ENCODE results near the gene ACSM5. TPM values are rescaled to one million over a fixed set of nuclear protein-coding genes. Genes with fewer than 3 reads are reported as not detected.
"Not testable (repeated sequence)": the region's sequence is repeated elsewhere in the genome, so short reads cannot be mapped to it uniquely, and the experiment has no call there.

The ACSM5 gene
- total and polyA plus RNA-seq, 5 experiments from 2014 or later: not detected

- Mint-ChIP-seq H3K4me1 (no peaks in the 10 kb centered on the region), H3K9me3 (no peaks in the 10 kb centered on the region), H3K27ac (no peak overlapping the region), H3K27me3 (peaks cover 7 to 17% (median 10%) of the 10 kb centered on the region in 5 donors), H3K4me3 (no peak overlapping the region), H3K36me3 (no peaks in the 10 kb centered on the region)
- DNase-seq (no peak), ATAC-seq (no peak)
- POLR2A ChIA-PET: no interaction called here
Observed at GRCh38 chr16:20410121-20410723, 888 bp downstream of the ACSM5 start.

GRCh38 chr16:20411055-20411454 is 1.7 kb downstream of the ACSM5 start:
- Mint-ChIP-seq H3K9me3 (no peaks in the 10 kb centered on the region), H3K27ac (peak overlapping the region in 1 of 10 donors; percentile 90), H3K36me3 (no peaks in the 10 kb centered on the region), H3K27me3 (peaks cover 5 to 17% (median 11%) of the 10 kb centered on the region in 5 donors), H3K4me1 (no peaks in the 10 kb centered on the region), H3K4me3 (no peak overlapping the region)
- ATAC-seq (no peak), DNase-seq (no peak)
- POLR2A ChIA-PET: no interaction called here

- no peaks in the 10 kb centered on the region for H3K4me1 Mint-ChIP-seq
- ATAC-seq: no peak
- POLR2A ChIA-PET: no interaction called here
- peaks cover 2 to 12% (median 7%) of the 10 kb centered on the region in 5 donors for H3K27me3 Mint-ChIP-seq
- DNase-seq: no peak
- no peak overlapping the region for H3K27ac Mint-ChIP-seq
- no peak overlapping the region for H3K4me3 Mint-ChIP-seq
- no peaks in the 10 kb centered on the region for H3K36me3 Mint-ChIP-seq
- peaks cover 0 to 2% (median 0%) of the 10 kb centered on the region in 9 donors for H3K9me3 Mint-ChIP-seq
Observed at GRCh38 chr16:20415541-20415940, 6.2 kb downstream of the ACSM5 start.

- H3K9me3 Mint-ChIP-seq, POLR2A ChIA-PET: not testable (repeated sequence)
Observed at GRCh38 chr16:20419093-20419492, 9.8 kb downstream of the ACSM5 start.

GRCh38 chr16:20421748-20422147 is 12.4 kb downstream of the ACSM5 start:
- H3K4me1 Mint-ChIP-seq, POLR2A ChIA-PET, H3K9me3 Mint-ChIP-seq, ATAC-seq, H3K4me3 Mint-ChIP-seq, H3K27me3 Mint-ChIP-seq, H3K36me3 Mint-ChIP-seq, DNase-seq, H3K27ac Mint-ChIP-seq: not testable (repeated sequence)

More at GRCh38 chr16:20419093-20419492, 9.8 kb downstream of the ACSM5 start:
- ATAC-seq, H3K36me3 Mint-ChIP-seq, H3K4me3 Mint-ChIP-seq, H3K27ac Mint-ChIP-seq, DNase-seq, H3K4me1 Mint-ChIP-seq: not testable (repeated sequence)
- H3K27me3 Mint-ChIP-seq: peaks cover 0 to 13% (median 0%) of the 10 kb centered on the region in 5 donors

GRCh38 chr16:20423772-20424128 is 14.4 kb downstream of the ACSM5 start:
- peaks cover 2 to 13% (median 6%) of the 10 kb centered on the region in 5 donors for H3K27me3 Mint-ChIP-seq
- DNase-seq, H3K27ac Mint-ChIP-seq, ATAC-seq, H3K9me3 Mint-ChIP-seq, H3K4me3 Mint-ChIP-seq, POLR2A ChIA-PET, H3K36me3 Mint-ChIP-seq, H3K4me1 Mint-ChIP-seq: not testable (repeated sequence)

- DNase-seq (no peak), ATAC-seq (no peak)
- POLR2A ChIA-PET: no interaction called here
- Mint-ChIP-seq H3K4me3 (no peak overlapping the region), H3K27ac (no peak overlapping the region), H3K27me3 (peaks cover 2 to 13% (median 6%) of the 10 kb centered on the region in 5 donors), H3K4me1 (no peaks in the 10 kb centered on the region), H3K36me3 (no peaks in the 10 kb centered on the region), H3K9me3 (peaks cover 0 to 2% (median 0%) of the 10 kb centered on the region in 9 donors)
Observed at GRCh38 chr16:20424129-20424866, 15.0 kb downstream of the ACSM5 start.

- ATAC-seq, H3K4me3 Mint-ChIP-seq: not testable (repeated sequence)
Observed at GRCh38 chr16:20427401-20427797, 18.1 kb downstream of the ACSM5 start.

GRCh38 chr16:20429499-20429898 is 20.2 kb downstream of the ACSM5 start:
- H3K4me1 Mint-ChIP-seq, POLR2A ChIA-PET, H3K27ac Mint-ChIP-seq, H3K36me3 Mint-ChIP-seq, DNase-seq, H3K4me3 Mint-ChIP-seq, ATAC-seq, H3K9me3 Mint-ChIP-seq: not testable (repeated sequence)
- peaks cover 2 to 12% (median 6%) of the 10 kb centered on the region in 5 donors for H3K27me3 Mint-ChIP-seq

More at GRCh38 chr16:20427401-20427797, 18.1 kb downstream of the ACSM5 start:
- DNase-seq, H3K27ac Mint-ChIP-seq, H3K4me1 Mint-ChIP-seq, H3K9me3 Mint-ChIP-seq, POLR2A ChIA-PET, H3K36me3 Mint-ChIP-seq: not testable (repeated sequence)
- H3K27me3 Mint-ChIP-seq: peaks cover 2 to 18% (median 6%) of the 10 kb centered on the region in 5 donors

- POLR2A ChIA-PET, H3K4me1 Mint-ChIP-seq, H3K36me3 Mint-ChIP-seq, ATAC-seq, H3K27ac Mint-ChIP-seq, H3K4me3 Mint-ChIP-seq, DNase-seq, H3K9me3 Mint-ChIP-seq: not testable (repeated sequence)
- H3K27me3 Mint-ChIP-seq: peaks cover 0 to 12% (median 6%) of the 10 kb centered on the region in 5 donors
Observed at GRCh38 chr16:20430480-20430879, 21.1 kb downstream of the ACSM5 start.

GRCh38 chr16:20430948-20431347 is 21.6 kb downstream of the ACSM5 start:
- Mint-ChIP-seq H3K27me3 (peaks cover 0 to 12% (median 6%) of the 10 kb centered on the region in 5 donors), H3K36me3 (no peaks in the 10 kb centered on the region), H3K4me1 (no peaks in the 10 kb centered on the region), H3K4me3 (no peak overlapping the region), H3K27ac (no peak overlapping the region), H3K9me3 (no peaks in the 10 kb centered on the region)
- POLR2A ChIA-PET: no interaction called here
- no peak for DNase-seq
- ATAC-seq: no peak

GRCh38 chr16:20438950-20439349 is 29.6 kb downstream of the ACSM5 start:
- H3K27me3 Mint-ChIP-seq, ATAC-seq, H3K4me1 Mint-ChIP-seq, DNase-seq, H3K4me3 Mint-ChIP-seq, H3K36me3 Mint-ChIP-seq, H3K27ac Mint-ChIP-seq, POLR2A ChIA-PET, H3K9me3 Mint-ChIP-seq: not testable (repeated sequence)

GRCh38 chr16:20439820-20440231 is 30.5 kb downstream of the ACSM5 start:
- POLR2A ChIA-PET: not testable (repeated sequence)

More at GRCh38 chr16:20439820-20440231, 30.5 kb downstream of the ACSM5 start:
- H3K4me1 Mint-ChIP-seq, ATAC-seq, H3K27me3 Mint-ChIP-seq, DNase-seq, H3K27ac Mint-ChIP-seq, H3K9me3 Mint-ChIP-seq, H3K4me3 Mint-ChIP-seq, H3K36me3 Mint-ChIP-seq: not testable (repeated sequence)

Data from naive thymus-derived CD8-positive, alpha-beta T cell (primary cell).